HG03045 (cell line): ENCODE data around the gene TOPAZ1.

Source experiments
- ATAC-seq: cut with Tn5 transposase; IDR thresholded peaks from one replicate; pipeline ENCODE4 v1.9.1; 2021; ENCODE audit warnings: mild to moderate bottlenecking, moderate library complexity; ENCODE audit not compliant: unreplicated experiment

TOPAZ1 gene

DNA sequence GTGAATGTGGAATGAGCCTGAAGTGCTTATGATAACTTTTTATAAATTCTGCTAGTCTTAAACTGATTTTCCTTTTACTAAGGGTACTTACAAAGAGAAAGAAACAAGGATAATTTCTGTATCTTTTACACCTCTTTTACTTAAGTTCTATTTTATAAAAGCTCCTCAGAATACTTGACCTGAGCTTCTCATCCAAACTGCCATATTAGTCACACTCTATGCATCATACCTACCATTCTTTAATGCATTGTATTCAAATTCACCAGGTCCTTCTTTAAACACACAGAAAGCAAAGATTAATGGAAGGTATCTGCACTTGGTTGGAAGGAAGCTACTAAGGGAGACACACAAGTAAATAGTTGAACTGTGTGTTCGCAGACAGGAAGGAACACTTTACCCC lies 1.6 kb upstream of the TOPAZ1 start:
- no peak for ATAC-seq

GRCh38 chr3:44242721-44243120 lies 1.0 kb downstream of the TOPAZ1 start:
- no peak for ATAC-seq

DNA sequence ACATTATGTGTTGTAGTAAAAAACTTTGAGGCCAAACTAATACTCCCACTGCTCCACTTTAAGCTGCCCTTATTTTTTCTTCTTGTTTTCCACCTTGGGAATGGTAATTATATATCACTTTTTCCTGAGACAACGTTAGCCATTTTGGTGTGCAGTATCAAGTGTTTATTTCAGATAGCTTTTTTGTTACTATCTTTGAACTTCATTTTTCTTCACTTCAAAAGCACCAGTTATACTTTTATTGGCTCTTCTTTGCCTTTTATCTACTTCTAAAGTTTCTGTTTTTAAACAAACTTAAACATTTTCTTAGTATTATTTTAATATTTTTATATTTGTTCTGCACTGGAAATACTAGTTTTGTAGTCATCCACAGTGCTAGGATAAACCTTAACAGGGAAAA lies 6.5 kb downstream of the TOPAZ1 start:
- no peak for ATAC-seq

DNA sequence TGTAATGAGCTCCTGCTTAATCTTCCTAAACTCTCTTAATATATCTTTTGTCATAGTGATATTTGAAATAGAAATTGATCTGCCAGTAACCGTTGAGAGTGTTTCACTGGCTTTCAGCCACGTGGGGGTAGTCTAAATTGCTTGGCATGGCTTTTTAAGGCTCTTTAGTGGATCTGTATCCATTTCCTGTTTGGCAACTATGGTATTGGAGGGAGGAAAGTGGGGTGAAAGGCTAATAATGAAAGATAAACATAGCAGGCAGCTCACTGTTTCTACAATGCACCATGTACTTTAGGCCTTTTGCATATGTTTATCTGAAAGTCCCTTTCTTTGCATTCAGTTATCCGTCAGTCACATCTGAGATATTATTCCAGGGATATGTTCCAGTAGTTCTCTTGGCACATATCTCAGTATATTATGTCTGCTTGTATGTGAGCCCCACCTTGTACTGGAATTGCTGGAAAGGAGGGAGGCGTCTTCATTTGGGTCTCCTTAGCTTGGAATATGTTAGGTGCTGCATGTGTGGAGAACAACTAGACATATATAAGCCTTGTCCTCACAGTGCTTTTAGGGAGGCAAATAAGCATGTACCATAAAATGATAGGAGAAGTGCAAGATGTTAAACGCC lies 10.8 kb downstream of the TOPAZ1 start:
- no peak for ATAC-seq

- no peak for ATAC-seq
These were observed 17.7 kb downstream of the TOPAZ1 start for GRCh38 chr3:44259404-44259803.

GRCh38 chr3:44264146-44264545 lies 22.5 kb downstream of the TOPAZ1 start:
- ATAC-seq: no peak

GRCh38 chr3:44265815-44266214 lies 24.1 kb downstream of the TOPAZ1 start:
- no peak for ATAC-seq

- ATAC-seq: no peak
These were observed 30.5 kb downstream of the TOPAZ1 start for GRCh38 chr3:44272191-44272590.

GRCh38 chr3:44277925-44278324 lies 36.2 kb downstream of the TOPAZ1 start:
- no peak for ATAC-seq

DNA sequence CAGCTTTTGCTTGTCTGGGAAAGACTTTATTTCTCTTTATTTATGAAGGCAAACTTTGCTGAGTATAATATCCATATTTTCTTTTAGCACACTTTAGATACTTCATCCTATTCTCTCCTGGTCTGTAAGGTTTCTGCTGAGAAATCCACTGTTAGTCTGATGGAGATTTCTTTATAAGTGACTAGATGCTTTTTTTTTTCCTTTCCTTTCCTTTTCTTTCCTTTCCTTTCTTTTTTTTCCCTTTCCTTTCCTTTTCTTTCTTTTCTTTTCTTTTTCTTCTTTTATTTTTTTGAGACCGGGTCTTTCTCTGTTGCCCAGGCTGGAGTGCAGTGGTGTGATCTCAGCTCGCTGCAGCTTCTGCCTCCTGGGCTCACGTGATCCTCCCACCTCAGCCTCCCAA lies 38.4 kb downstream of the TOPAZ1 start:
- no peak for ATAC-seq

DNA sequence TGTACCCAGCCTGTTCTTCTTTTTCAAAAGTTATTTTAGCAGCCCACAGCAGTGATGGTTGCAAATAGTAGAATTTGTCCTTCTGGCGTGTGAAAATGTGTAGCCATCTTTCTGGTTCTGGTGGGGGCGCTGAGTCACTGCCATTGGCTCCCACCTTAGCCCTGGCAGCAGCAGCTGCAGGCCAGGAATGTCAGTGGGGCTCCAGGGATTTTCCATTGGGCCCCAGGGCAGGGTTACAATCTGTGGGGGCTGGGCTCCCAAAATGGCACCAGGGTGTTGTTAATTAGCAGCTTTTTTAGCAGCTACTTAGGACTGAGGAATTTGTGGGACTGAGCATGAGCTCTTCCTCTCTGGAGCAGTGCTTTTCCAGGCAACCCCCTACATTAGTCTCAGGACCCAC lies 38.9 kb downstream of the TOPAZ1 start:
- no peak for ATAC-seq

- ATAC-seq: no peak
These were observed 43.3 kb downstream of the TOPAZ1 start for GRCh38 chr3:44284949-44285348.

DNA sequence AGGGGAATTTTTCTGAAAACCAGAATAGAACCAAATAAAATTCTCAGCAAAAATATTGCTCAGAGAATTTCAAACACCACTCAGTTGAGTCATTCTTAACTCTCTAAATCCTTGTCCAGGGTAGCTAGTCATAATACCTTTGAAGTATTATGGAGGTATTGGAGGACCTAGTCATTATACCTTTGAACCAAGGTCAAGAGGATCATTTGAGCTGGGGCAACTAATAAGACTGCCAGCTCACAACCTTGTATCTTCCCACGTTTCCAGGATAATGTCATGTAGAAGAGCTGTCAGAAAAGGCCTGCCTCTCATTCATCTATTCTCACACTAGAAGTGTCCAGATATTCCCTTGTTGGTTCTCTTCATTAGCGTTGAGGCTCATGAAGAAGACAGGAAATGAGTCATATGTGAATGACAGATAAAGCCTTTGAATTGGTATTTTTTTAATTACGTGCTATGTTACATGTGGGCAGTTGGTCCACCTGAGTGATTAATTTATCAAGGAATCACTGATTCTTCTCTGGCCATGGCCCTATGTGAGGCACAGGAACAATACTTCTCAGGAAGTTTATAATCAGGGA lies 48.3 kb downstream of the TOPAZ1 start:
- ATAC-seq: no peak

- ATAC-seq: no peak
These were observed 50.6 kb downstream of the TOPAZ1 start for GRCh38 chr3:44292276-44292675.

DNA sequence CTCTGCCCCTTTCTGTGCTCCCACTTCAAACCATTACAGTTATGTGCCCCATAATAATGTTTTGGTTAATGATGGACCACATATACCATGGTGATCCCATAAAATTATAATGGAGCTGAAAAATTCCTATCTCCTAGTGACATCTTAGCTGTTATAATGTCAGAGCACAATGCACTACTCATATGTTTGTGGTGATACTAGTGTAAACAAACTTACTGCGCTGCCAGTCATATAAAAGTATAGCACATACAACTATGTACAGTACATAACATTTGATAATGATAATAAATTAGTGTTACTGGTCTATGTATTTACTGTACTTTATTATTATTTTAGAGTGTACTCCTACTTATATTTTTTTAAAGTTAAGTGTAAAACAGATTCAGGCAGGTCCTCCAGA lies 51.3 kb downstream of the TOPAZ1 start:
- no peak for ATAC-seq

- no peak for ATAC-seq
These were observed 55.6 kb downstream of the TOPAZ1 start for GRCh38 chr3:44297255-44297654.

DNA sequence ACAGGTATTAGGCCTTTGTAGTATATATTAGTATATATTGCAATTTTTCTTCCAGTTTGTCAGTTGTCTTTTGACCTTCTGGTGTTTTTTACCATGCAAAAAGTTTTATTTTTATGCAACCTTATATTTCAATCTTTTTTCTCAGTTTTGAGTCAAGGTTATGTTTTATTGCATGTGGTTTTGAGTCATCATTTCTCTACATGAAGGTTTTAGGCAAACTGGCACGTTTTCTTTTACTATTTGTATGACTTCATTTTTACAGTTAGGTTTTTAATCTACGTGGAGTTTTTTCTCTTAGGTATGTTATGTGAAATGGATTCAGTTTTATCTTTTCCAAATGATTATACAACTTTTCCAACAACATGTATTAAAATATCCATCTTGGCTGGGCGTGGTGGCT lies 60.1 kb downstream of the TOPAZ1 start:
- no peak for ATAC-seq

- ATAC-seq: no peak
These were observed 67.8 kb downstream of the TOPAZ1 start for GRCh38 chr3:44309500-44309899.

GRCh38 chr3:44318891-44319311 lies 77.2 kb downstream of the TOPAZ1 start:
- no peak for ATAC-seq

DNA sequence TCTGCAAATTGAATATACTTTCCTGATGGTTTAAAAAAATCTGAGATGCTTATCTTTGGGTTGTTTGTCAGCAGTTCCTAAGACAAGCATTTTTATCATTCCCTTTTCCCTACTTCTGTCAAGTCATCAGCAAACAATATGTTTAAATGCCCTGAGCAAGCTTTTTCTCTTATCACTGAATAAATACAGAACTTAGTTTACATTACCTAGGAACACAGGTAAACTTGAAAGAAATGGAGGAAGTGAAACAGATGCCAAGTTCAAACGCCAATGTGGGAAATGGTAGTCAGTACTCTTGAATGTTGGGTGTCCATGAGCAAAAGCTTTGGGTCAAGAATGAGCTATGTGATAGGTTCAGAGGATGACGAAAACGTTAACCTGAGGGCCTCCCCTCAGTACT lies 79.6 kb downstream of the TOPAZ1 start:
- no peak for ATAC-seq

- no peak for ATAC-seq
These were observed 81.8 kb downstream of the TOPAZ1 start for GRCh38 chr3:44323341-44323955.

DNA sequence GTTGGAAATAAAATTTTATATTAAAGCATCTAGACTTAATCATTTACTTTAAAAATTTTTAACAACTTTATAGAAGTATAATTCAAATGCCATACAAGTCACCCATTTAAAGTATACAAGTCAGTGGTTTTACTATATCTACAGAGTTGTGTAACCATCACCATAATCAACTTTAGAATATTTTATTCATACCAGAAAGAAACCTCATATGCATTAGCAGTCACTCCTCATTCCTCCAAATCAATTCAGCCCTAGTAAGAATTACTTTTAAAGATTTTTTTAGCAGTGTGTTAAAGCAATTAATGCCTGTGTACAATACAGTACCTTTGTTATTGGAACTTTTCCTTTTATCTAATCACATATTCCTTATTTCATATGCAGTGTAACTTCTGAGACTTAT lies 82.9 kb downstream of the TOPAZ1 start:
- no peak for ATAC-seq

DNA sequence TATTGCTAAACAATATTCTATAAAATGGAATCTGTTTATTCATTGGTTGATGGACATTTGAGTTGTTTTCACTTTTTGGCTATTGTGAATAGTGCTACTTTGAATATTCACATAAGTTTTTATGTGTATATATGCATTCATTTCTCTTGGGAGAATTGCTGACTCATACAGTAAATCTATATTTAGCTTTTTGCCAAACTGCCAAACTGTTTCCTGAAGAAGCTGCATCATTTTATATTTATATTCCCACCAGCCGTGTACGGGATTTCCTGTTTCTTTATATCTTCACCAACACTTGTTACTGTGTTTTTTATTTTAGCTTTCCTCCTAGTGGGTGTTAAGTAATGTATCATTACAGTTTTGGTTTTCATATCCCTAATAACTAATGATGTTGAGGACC lies 84.3 kb downstream of the TOPAZ1 start:
- no peak for ATAC-seq
